ENCODE results near the gene CAPN9.

DNA sequence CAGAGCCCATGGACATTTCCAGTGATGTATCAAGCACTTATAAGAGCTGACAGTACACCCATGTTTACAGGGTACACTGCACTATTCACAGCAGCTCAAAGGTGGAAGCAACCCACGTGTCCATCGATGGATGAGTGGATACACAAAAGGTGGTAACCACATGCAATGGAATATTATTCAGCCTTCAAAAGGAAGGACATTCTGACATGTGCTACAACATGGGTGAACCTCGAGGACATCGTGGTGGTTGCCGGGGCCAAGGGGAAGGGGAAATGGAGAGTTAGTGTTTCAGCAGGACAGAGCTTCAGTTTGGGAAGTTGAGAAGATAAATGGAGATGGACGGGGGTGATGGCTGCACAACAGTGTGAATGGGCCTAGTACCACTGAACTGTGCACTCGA lies 42.4 kb upstream of the CAPN9 start:
- TF ChIP-seq, protein P1, sequence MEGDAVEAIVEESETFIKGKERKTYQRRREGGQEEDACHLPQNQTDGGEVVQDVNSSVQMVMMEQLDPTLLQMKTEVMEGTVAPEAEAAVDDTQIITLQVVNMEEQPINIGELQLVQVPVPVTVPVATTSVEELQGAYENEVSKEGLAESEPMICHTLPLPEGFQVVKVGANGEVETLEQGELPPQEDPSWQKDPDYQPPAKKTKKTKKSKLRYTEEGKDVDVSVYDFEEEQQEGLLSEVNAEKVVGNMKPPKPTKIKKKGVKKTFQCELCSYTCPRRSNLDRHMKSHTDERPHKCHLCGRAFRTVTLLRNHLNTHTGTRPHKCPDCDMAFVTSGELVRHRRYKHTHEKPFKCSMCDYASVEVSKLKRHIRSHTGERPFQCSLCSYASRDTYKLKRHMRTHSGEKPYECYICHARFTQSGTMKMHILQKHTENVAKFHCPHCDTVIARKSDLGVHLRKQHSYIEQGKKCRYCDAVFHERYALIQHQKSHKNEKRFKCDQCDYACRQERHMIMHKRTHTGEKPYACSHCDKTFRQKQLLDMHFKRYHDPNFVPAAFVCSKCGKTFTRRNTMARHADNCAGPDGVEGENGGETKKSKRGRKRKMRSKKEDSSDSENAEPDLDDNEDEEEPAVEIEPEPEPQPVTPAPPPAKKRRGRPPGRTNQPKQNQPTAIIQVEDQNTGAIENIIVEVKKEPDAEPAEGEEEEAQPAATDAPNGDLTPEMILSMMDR (IDR thresholded peaks at IDR 0.05), result no peak
- no peak for TF ChIP-seq EZH2phosphoT487 (IDR thresholded peaks at IDR 0.05)
- TF ChIP-seq EZH2 (IDR thresholded peaks at IDR 0.05), result no peak

Measured in neural progenitor cell (in vitro differentiated cells).